ENCODE results near the gene IFNL2.
A peak's percentile ranks its signal among the peaks of the same experiment; 100 is the strongest.
"Not testable (repeated sequence)": the region's sequence is repeated elsewhere in the genome, so short reads cannot be mapped to it uniquely, and the experiment has no call there.

The IFNL2 gene

DNA sequence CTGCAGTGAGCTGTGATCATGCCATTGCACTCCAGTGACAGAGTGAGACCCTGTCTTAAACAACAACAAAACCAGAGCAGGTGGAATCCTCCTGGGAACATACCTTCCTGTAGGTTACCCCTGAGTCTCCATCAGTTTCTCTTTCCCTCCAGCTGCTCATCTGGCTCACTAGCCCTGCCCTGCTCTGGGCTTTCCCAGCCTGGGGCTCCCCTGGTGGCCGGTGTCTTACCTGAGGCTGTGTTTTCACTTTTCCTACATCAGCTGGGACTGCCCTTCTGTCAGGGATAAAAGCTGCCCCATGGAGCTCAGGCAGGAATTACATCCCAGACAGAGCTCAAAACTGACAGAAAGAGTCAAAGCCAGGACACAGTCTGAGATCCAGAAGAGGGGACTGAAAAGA, at the start of gene IFNL2:
TSS of gene IFNL2 (plus strand) at position 312 of the 400 bp plus-strand sequence. CDS start 173 bp downstream, outside the sequence.
- not testable (repeated sequence) for DNase-seq

DNA sequence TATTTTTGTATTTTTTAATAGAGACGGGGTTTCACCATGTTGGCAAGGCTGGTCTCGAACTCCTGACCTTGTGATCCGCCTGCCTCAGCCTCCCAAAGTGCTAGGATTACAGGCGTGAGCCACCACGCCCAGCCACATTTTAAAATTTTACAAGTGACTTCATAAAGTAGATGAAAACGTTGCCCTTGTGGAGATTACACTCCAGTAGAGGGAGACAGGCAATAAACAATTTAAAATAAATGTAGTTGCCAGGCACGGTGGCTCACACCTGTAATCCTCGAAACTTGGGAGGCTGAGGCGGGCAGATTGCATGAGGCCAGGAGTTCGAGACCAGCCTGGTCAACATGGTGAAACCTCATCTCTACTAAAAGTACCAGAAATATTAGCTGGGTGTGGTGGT, 49.1 kb upstream of the IFNL2 start:
- DNase-seq: not testable (repeated sequence)

DNA sequence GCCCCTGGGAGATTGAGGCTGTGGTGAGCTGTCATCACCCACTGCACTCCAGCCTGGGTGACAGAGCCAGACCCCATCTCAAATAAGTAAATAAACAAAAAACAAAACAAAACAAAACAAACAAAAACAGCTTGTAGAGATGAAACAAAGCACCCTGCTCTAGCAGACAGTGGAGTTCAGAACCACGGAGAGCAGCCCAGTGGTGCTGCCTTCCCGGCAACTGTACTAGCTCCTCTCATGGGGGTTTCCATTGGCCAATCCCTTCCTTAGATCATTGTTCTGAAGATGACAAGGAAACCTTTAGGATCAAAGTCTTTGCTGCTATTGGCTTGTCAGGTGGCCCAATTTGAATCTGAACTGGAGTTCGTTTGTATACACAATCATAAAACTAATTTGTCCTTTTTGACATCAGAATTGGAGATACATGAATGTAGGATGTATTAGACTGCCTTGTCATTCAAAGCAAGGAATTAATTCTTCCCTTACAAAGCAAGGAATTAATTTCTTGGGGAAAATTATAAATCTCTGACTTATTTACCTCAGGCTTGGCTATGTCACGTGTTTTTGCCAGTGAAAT, 44.4 kb upstream of the IFNL2 start:
- DNase-seq: no peak

DNA sequence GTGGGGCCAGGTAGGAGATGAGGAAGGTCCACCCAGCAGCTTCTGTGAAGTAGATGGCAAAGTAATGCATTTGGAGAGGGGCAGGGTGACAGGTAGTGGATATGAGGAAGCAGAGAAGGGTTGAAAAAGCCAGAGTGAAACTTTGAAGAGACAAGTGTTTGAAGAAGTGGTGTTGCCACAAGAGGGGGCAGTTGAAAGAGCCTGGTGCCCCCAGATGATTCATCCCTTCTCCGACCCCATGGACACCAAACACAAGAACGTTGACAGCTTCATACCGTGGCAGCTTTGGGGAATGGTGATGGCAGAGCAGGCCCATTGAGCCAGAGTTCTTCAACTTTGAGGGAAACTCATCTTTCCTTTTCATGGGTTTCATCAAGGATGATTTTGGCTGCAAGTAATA, 43.3 kb upstream of the IFNL2 start:
- no peak for DNase-seq

DNA sequence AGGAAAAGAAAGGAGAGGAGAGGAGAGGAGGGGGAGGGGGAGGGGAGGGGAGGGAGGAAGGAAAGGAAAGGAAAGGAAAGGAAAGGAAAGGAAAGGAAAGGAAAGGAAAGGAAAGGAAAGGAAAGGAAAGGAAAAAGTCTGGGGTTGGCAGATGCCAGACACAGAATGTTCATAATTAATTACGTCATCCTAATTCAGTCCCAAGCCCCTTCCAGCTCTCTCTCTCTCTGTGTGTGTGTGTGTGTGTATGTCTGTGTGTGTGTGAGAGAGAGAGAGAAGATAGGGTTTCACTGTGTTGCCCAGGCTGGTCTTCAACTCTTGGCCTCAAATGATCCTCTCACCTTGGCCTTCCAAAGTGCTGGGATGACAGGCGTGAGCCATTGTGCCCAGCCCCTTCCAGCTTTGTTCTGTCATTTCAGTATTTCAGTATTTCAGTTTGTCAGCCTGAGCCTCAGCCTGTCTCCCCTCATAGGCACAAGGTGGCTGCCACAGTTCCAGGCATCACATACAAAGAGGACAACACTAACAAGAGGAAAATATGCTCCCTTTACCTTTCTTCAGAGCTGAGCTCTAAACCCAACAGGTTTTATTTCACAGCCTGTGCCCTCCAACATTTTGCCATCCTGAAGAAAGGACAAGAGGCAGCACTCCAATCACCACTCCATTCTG, 38.0 kb upstream of the IFNL2 start:
- no peak for DNase-seq

DNA sequence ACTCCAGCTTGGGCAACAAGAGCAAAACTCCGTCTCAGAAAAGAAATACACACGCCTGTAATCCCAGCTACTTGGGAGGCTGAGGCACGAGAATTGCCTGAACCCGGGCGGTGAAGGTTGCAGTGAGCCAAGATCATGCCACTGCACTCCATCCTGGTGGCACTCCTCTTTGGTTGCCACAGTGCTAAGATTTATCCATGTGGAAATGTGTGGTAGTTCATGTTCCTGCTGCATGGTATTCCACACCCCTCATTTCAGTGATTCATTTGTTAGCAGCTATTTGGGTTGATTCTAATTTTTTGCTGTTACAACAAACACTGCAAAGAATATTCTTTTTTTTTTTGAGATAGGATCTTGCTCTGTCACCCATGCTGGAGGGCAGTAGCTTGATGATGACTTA, 35.5 kb upstream of the IFNL2 start:
- no peak for DNase-seq

DNA sequence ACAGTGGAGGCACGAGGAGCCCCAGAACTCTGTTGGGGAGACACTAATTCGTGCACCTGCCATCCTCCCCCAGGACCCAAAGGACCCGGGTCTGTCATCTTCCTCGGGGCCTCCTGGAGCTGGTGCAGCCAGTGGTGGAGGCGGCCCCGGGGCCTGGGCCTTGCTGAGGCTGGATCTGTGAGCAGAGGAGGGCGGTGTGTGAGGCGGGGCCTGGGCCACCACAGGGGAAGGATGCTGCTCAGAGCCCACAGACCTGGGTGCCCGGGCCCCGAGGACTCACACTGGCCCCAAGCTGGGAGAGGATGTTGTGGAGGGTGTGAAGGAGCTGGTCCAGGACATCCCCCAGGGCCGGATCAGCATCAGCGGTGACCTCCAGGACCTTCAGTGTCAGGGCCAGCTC, 31.7 kb upstream of the IFNL2 start:
- no peak for DNase-seq

DNA sequence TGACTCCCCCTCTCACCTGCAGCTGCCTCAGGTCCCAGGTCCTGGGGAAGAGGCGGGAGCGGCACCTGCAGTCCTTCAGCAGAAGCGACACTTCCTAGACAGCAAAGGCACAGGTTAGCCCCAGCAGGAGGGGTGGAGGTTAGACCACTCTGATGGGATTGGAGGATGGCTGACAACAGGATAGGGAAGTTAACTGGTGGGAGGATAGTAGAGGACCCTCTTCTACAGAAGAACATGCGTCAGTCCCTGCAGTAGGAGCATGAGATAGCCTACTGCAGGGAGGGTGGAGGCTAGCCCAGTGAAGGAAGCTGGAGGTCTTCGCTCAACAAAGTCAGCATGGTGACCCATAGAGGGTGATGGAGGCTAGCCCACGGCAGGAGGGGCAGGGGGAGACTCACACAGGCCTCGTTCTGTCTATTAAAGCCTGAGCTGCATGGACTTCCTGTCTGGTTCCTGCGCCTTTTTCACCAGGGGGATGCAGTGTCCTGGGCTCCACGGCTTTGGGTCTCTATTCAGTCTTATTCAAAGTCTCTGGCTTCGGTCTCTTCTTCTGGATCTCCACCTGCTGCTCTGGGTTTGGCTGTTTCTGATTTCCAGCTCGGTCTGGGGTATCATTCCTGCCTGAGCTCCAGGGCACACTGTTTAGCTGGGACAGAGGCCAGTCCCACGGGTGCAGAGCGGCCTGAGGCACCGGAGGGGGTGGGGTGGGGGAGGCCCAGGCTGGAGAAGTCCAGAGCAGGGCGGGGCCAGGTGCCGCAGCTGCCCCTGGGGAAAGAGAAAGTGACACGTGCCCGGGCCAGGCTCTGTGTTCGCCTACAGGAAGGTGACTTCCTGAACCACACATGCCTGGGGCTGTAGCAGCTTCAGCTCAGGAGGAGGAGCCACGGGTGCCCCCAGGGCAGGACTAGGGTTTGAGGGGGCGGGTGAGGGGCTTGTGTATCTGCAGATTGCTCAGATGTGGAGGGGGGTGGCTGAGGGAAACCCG, 30.7 kb upstream of the IFNL2 start:
- peak; percentile 86 for DNase-seq

DNA sequence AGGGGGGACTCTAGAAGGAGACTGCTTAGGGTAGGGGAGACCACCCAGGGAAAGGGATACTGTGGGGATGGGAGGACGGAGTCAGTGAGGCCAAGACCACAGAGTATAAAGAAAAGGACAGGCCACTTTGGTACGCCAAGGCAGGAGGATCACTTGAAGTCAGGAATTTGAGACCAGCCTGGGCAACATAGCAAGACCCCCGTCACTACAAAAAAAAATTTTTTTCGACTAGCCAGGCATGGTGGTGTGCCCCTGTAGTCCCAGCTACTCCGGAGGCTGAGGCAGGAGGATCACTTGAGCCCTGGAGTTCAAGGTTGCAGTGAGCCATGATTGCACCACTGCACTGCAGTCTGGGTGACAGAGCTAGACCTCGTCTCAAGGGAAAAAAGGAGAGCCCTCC, 30.0 kb upstream of the IFNL2 start:
- DNase-seq: no peak

DNA sequence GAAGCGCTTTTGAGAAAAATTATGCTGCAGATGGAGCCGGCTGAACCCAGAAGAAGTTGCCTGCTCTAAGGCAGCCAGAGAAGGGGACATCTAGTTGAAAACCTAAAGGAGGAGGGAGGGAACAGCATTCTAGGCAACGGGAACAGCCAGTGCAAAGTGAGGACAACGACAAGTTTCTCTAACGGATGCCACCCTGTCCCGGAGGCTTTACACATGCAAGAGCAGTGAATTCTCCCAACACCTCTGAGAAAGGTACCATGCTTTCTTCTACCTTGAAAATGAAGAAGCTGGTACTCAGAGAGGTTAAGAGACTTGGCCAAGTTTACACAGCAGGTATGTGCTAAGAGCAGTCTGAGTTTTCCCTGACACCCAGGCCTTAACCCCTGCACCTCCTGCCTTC, 29.3 kb upstream of the IFNL2 start:
- no peak for DNase-seq

DNA sequence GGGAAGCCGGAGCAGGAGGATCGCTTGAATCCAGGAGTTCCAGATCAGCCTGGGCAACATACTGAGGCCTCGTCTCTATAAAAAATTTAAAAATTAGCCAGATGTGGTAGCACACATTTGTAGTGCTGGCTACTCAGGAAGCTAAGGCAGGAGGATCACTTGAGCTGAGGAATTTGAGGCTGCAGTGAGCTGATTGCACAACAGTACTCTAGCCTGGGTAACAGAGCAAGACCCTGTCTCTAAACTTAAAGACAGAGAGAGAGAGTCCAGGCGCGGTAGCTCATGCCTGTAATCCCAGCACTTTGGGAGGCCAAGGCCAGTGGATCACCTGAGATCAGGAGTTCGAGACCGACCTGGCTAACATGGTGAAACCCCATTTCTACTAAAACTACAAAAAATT, 27.8 kb upstream of the IFNL2 start:
- DNase-seq: no peak

DNA sequence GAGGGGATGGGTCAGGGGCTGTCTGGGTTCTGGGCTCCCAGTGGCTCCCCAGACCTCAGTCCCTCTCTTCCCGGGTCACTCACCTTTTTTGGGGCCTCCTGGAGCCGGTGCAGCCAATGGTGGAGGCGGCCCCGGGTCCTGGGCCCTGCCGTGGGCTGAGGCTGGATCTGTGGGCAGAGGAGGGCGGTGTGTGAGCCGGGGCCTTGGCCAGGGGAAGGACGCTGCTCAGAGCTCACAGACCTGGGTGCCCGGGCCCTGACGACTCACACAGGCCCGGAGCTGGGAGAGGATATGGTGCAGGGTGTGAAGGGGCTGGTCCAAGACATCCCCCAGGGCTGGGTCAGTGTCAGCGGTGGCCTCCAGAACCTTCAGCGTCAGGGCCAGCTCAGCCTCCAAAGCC, 24.5 kb upstream of the IFNL2 start:
- not testable (repeated sequence) for DNase-seq

DNA sequence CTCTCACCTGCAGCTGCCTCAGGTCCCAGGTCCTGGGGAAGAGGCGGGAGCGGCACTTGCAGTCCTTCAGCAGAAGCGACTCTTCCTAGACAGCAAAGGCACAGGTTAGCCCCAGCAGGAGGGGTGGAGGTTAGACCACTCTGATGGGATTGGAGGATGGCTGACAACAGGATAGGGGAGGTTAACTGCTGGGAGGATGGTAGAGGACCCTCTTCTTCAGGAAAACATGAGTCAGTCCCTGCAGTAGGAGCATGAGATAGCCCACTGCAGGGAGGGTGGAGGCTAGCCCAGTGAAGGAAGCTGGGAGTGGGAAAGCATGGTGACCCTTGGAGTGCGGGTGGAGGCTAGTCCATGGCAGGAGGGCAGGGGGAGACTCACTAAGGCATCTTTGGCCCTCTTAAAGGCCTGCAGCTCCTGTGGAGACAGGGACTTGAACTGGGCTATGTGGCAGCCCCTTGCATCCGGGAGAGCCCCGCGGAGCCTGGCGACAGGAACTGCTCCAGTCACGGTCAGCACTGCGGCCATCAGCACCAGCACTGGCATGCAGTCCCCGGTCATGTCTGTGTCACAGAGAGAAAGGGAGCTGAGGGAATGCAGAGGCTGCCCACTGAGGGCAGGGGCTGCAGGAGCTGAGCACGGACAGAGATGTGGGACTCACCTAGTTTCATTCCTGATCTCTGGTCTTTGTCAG, 23.6 kb upstream of the IFNL2 start, which contains the start of gene IFNL3:
TSS of gene IFNL3 (minus strand) at position 597 of the 691 bp plus-strand sequence. CDS start at position 558, 39 bp downstream.
- not testable (repeated sequence) for DNase-seq

DNA sequence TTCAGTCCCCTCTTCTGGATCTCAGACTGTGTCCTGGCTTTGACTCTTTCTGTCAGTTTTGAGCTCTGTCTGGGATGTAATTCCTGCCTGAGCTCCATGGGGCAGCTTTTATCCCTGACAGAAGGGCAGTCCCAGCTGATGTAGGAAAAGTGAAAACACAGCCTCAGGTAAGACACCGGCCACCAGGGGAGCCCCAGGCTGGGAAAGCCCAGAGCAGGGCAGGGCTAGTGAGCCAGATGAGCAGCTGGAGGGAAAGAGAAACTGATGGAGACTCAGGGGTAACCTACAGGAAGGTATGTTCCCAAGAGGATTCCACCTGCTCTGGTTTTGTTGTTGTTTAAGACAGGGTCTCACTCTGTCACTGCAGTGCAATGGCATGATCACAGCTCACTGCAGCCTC, 23.0 kb upstream of the IFNL2 start:
- DNase-seq: not testable (repeated sequence)

DNA sequence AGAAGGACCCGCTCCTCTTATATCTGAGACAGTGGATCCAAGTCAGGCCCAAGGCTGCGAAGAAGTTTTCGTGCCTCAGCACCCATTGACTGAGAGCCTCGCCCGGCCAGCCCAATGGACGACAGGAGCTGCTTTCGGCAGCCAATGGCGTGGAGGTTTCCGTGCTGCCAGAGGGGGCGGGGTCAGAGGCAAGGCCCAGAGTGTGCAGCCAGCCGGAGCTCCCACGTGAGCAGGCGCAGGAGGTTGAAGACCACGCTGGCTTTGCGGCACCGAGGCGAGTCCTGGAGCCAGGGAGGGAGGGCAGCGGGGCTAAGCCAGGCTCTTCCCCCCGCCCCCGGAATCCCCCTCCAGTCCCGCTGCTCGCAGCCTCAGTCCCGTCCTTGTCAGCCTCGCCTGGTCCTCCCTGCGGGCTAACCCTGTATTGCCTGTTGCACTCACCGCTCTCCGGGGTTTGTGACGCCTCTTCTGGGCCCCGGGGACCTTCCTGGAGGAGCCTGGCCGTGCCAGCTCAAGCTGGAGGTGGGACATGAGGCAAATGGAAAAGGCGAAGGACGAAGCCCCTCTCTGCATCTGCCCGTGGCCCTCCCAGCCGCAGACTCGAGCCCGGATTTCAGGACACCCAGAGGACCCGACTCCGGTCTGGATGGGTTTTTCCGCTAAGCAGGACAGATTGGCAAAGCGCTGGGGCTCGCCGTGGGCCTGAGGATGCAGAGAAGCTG, 21.1 kb upstream of the IFNL2 start:
- peak; percentile 64 for DNase-seq

DNA sequence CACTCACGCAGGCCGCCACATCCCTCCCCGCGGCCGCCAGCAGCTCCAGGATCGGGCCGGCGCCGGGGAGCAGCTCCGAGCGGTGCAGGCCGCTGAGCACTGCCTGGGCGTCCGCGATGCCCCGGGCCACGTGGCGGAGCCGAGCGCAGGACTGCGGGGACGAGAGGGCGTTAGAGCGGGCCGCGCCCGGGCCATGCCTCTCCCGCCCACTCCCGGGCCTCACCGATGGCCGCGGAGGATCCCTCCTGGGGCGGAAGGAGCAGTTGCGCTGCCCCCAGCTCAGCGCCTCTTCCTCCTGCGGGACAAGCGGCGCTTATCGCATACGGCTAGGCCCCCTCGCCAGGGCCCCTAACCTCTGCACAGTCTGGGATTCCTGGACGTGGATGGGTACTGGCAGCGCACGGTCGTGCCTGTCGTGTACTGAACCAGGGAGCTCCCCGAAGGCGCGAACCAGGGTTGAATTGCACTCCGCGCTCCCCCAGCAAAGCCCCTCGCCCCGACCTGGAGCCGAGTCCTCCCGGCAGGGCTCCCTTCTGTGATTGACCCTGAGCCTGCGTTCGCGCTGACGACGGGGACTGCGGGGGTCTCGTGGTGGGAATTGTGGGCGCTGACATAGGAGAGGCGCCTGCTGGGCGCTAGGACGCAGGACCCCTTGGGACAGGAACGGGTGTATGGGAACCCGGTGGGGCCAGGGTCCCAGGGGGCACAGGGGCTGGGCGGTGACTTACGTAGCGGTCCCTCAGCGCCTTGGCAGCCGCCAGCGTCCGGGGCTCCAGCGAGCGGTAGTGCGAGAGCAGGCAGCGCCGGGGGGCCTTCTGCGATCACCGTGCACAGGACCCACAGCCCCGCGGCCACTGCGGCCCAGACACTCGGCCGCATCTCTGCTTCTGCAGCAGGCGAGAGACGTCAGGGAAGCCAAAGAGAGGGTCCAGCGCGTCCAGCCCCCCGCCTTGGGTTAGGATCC, 20.2 kb upstream of the IFNL2 start:
- DNase-seq: peak; percentile 50

DNA sequence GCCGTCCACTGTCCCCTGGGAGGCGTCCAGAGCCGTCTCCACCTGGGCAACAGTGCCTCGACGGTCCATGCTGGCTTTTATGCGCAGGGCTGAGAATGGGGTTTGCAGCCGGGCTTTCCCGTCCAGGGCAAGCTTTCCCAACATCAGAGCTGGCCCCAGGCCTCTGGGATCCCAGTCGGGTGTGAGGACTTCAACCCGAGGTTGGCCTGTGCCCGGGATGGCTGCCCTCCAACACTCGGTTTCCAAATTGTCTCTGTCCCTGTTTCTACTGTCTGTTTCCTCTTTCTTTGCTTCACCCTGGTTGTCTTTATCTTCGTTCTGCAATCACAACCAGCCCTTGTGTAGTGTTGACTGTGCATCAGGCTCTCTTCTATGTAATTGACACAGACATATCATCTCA, 19.4 kb upstream of the IFNL2 start, which contains the start of gene IFNL4:
TSS of gene IFNL4 (minus strand) at position 51 of the 400 bp plus-strand sequence.
- no peak for DNase-seq

DNA sequence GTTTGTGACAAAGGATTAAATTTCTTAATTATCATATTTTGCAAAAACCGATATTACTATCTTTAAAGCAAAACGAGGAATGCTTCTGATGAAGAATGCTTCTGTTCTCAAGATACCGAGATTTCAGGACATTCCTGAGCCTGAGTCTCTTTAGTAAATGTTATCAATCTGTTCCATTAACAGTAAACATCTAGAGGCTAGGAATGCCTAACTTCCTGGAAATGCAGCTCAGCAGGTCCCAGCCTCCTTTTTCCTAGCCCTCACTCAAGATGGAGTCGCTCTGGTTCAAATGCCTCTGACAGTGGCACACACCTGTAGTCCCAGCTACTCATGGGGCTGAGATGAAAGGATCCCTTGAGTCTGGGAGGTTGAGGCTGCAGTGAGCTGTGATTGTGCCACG, 17.1 kb upstream of the IFNL2 start:
- DNase-seq: no peak

DNA sequence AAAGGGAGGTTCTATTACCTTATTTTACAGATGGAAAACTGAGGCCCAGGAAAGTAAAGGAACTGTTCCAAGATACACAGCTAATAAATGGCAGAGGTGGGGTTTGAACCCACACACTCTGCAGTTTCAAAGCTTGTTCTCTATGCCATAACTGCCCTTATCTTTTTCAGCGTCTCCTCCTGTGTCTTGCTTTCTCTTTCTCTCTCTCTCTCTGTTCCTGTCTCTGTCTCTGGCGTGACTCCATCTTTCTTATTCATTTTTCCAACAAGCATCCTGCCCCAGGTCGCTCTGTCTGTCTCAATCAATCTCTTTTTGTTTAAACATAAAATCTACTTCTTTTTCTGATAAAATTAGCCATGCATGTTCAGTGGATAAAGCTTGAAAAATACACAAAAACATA, 16.4 kb upstream of the IFNL2 start:
- no peak for DNase-seq

DNA sequence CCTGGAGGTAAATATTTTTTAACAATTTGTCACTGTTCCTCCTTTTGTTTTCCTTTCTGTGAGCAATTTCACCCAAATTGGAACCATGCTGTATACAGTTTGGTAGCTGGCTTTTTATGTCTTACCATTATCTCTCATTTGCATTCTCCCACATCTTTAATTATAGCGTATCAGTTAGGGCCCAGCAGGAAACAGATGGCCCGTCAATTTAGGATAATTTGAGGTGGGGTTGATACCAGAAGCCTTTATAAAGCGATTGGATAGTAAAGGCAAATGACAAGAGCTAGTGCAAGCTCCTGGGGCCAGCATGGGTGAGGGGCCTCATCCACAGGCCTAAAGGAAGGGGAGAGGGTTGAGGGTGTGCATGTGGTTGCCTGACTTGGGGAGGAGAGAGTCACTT, 15.7 kb upstream of the IFNL2 start:
- DNase-seq: no peak

Measured in DMS53 (cell line).